GM12878 (cell line): ENCODE measurements around the gene RPL29. TPM values are rescaled to one million over a fixed set of nuclear protein-coding genes. Genes with fewer than 3 reads are reported as not detected.

Experiments
- ATAC-seq: fragments of 200-7000 bp; cut with Tn5 transposase; 3 replicates; pipeline ENCODE4 v1.9.1; 2020; ENCODE audit warnings: mild to moderate bottlenecking, moderate library complexity
- BruUV-seq: library from RNA; stranded (reverse); fragments of 400-500 nt; replicated peaks from 2 replicates; lab custom pipeline; 2021; lab: Mats Ljungman, UMichigan
- CTCF ChIA-PET: fragments of 300-600 bp; sonication (Branson Sonifier 250); formaldehyde crosslinking; extraction: SDS; loops from one replicate; lab custom pipeline; 2021; ENCODE audit warnings: inconsistent platforms; lab: Yijun Ruan, JAX
- POLR2A ChIA-PET: fragments of 350-600 bp; formaldehyde crosslinking; extraction: SDS; loops from one replicate; lab custom pipeline; 2021; ENCODE audit warnings: inconsistent platforms; lab: Charles Lee
- RAD21 ChIA-PET: fragments of 300-600 bp; sonication (Branson Sonifier 250); formaldehyde crosslinking; loops from one replicate; lab custom pipeline; 2023; ENCODE audit warnings: antibody characterized with exemption; ENCODE audit not compliant: unreplicated experiment; lab: Charles Lee
- SMC1A ChIA-PET: fragments of 300-600 bp; sonication (Branson Sonifier 250); formaldehyde crosslinking; loops from one replicate; lab custom pipeline; 2023; ENCODE audit not compliant: unreplicated experiment, uncharacterized antibody; lab: Charles Lee
- DNase-seq: peaks from one replicate; pipeline ENCODE4 v3.0.0-alpha.2; 2011; ENCODE audit warnings: low read depth, low spot score
- FAIRE-seq: peaks from 3 replicates; lab custom pipeline; 2011; peaks lifted over from hg19 to GRCh38; lab: Jason Lieb, UNC
- H2AFZ ChIP-seq: 2 replicates; pipeline ENCODE4 v1.6.0; 2011; ENCODE audit warnings: low read depth, low read length, control low read depth; ENCODE audit not compliant: control insufficient read depth
- H3K27ac ChIP-seq: 2 replicates; pipeline ENCODE4 v1.5.1; 2011; ENCODE audit warnings: control low read depth; ENCODE audit not compliant: control insufficient read depth, insufficient read depth
- H3K27me3 ChIP-seq, 2 experiments: replicated peaks in 1 of 2; 2 replicates each; pipeline versions ENCODE4 v1.6.0 to v1.6.1; 2011; ENCODE audit warnings: low read length in 1 of 2; ENCODE audit not compliant: control insufficient read depth in 2 of 2, insufficient read depth in 2 of 2
- H3K36me3 ChIP-seq, 2 experiments: 2 replicates each; pipeline ENCODE4 v1.5.1; 2011; ENCODE audit warnings: low read length in 1 of 2; ENCODE audit not compliant: control insufficient read depth in 2 of 2, insufficient read depth in 2 of 2
- H3K4me1 ChIP-seq: 2 replicates; pipeline ENCODE4 v1.6.1; 2011; ENCODE audit warnings: mild to moderate bottlenecking, low read length, moderate library complexity, mixed read lengths; ENCODE audit not compliant: control insufficient read depth, insufficient read depth
- H3K4me2 ChIP-seq: 2 replicates; pipeline ENCODE4 v1.6.0; 2011; ENCODE audit warnings: control low read depth; ENCODE audit not compliant: control insufficient read depth, insufficient read depth
- H3K4me3 ChIP-seq: fragments of 200-600 bp; sonication (generic); 2 replicates; pipeline ENCODE4 v1.5.1; 2016
- H3K79me2 ChIP-seq: 2 replicates; pipeline ENCODE4 v1.6.0; 2011; ENCODE audit warnings: low read length; ENCODE audit not compliant: control insufficient read depth, insufficient read depth
- H3K9ac ChIP-seq: 2 replicates; pipeline ENCODE4 v1.8.0; 2011; ENCODE audit warnings: low read length, control low read depth, mixed read lengths; ENCODE audit not compliant: control insufficient read depth, insufficient read depth
- H3K9me3 ChIP-seq: replicated peaks from 3 replicates; pipeline ENCODE4 v1.5.1; 2011; ENCODE audit warnings: mild to moderate bottlenecking, low read length; ENCODE audit not compliant: control insufficient read depth, insufficient read depth
- H4K20me1 ChIP-seq: 2 replicates; pipeline ENCODE4 v1.6.0; 2011; ENCODE audit not compliant: control insufficient read depth, insufficient read depth
- BRCA1 ChIP-seq: IDR thresholded peaks from 2 replicates; pipeline ENCODE4 v1.6.1; 2011; ENCODE audit warnings: low read depth, low read length, improper control_type of control experiment
- CEBPB ChIP-seq, 2 experiments: fragments of 150-350 bp in 1 of 2; IDR thresholded peaks; 2 replicates each; pipeline ENCODE4 v1.6.1; 2012 to 2014; ENCODE audit warnings: low read depth in 2 of 2, low read length in 2 of 2, borderline replicate concordance in 1 of 2, inconsistent platforms in 1 of 2
- CREB1 ChIP-seq: IDR thresholded peaks from 2 replicates; pipeline ENCODE4 v1.6.1; 2012; ENCODE audit warnings: low read depth, mild to moderate bottlenecking, inconsistent platforms
- CREM ChIP-seq: IDR thresholded peaks from 2 replicates; pipeline ENCODE4 v1.6.1; 2014; ENCODE audit warnings: antibody characterized with exemption, low read depth
- DPF2 ChIP-seq: fragments of 450-650 bp; IDR thresholded peaks from 2 replicates; pipeline ENCODE4 v1.6.1; 2017; ENCODE audit warnings: mild to moderate bottlenecking
- E2F4 ChIP-seq: IDR thresholded peaks from 2 replicates; pipeline ENCODE4 v1.6.1; 2012; ENCODE audit warnings: low read depth, low read length, improper control_type of control experiment
- HDAC2 ChIP-seq: fragments of 200-600 bp; sonication (generic); IDR thresholded peaks from 2 replicates; pipeline ENCODE4 v1.6.1; 2017
- IKZF1 ChIP-seq: fragments of 450-650 bp; conservative IDR thresholded peaks from 2 replicates; pipeline ENCODE4 v1.6.1; 2017; ENCODE audit warnings: antibody characterized with exemption, mild to moderate bottlenecking
- IRF4 ChIP-seq: IDR thresholded peaks from 2 replicates; pipeline ENCODE4 v1.6.1; 2011; ENCODE audit warnings: low read depth, low read length
- LARP7 ChIP-seq: fragments of 450-650 bp; IDR thresholded peaks from 2 replicates; pipeline ENCODE4 v1.6.1; 2017; ENCODE audit warnings: mild to moderate bottlenecking
- MTA3 ChIP-seq: IDR thresholded peaks from 2 replicates; pipeline ENCODE4 v1.6.1; 2012; ENCODE audit warnings: low read length, inconsistent platforms, borderline replicate concordance
- SMAD1 ChIP-seq: fragments of 450-650 bp; IDR thresholded peaks from 2 replicates; pipeline ENCODE4 v1.6.1; 2018; ENCODE audit warnings: mild to moderate bottlenecking, low read depth; ENCODE audit not compliant: partially characterized antibody
- WGBS: methylation state at CpG from one replicate; pipeline ENCODE4 v1.1.6; 2016; ENCODE audit warnings: low lambda C conversion rate; ENCODE audit not compliant: insufficient replicate concordance, insufficient coverage; ENCODE audit errors: missing lambda C conversion rate; 5-methylcytosine and 5-hydroxymethylcytosine counted together
- in situ Hi-C: fragments of 300-500 bp; cut with MboI; formaldehyde crosslinking; loops from 9 replicates; pipeline ENCODE4 v1.14.3; 2018; ENCODE audit warnings: mixed read lengths
- intact Hi-C: fragments of 100-400 bp; cut with micrococcal nuclease; formaldehyde crosslinking; loops from one replicate; pipeline ENCODE4 v1.14.2; 2022; ENCODE audit not compliant: unreplicated experiment
- polyA plus RNA-seq, 11 experiments: library from polyadenylated mRNA; depleted of rRNA in 4 of 11; unstranded in 6 of 11; stranded (reverse) in 5 of 11; fragments of >200 nt; fragmentation: Nextera tagmentation in 4 of 11; fragmentation: Illumina TruSeq in 1 of 11; extraction: Ambion mirVana in 4 of 11; extraction: Trizol in 1 of 11; gene quantifications; 1 replicate in 1 of 11; 2 replicates in 10 of 11; pipeline versions ENCODE4 v1.2.1 to v1.2.3, GENCODE V29; 2011 to 2016; ENCODE audit warnings: inconsistent platforms in 2 of 11, missing spikeins in 2 of 11, low read depth in 1 of 11
- total RNA-seq, 4 experiments: library from RNA; depleted of rRNA in 3 of 4; stranded (reverse); fragments of >200 nt in 3 of 4; fragmentation: Illumina TruSeq in 1 of 4; extraction: Trizol in 1 of 4; gene quantifications; 2 replicates each; pipeline versions ENCODE4 v1.2.1 to v1.2.3, GENCODE V29; 2013 to 2021

RPL29 gene
- total and polyA plus RNA-seq, 10 of the 15 experiments (the other 5 are each of a cell fraction or from before 2014, with no cell fraction given): 1,053 to 2,477 (median 1,657) TPM

- H2AFZ ChIP-seq: no peak overlapping the region
- H3K4me3 ChIP-seq: no peak overlapping the region
- in situ Hi-C loops: no loop called here
- no peak overlapping the region for H3K9ac ChIP-seq
- ATAC-seq (no peak), DNase-seq (no peak), FAIRE-seq (no peak)
- POLR2A ChIA-PET: no interaction called here
- CTCF ChIA-PET: interaction anchor here (1.6 kb wide), 1 partner anchor 8 kb away, joined by 7 read pairs; the partner anchor contains the start of gene PARP3
- intact Hi-C loops: no loop called here
- H3K27ac ChIP-seq: no peak overlapping the region
- no peak overlapping the region for H3K4me2 ChIP-seq
- WGBS: 95% methylated on average over 2 of the region's 2 CpGs
- SMC1A ChIA-PET: interaction anchor here (0.5 to 1.5 kb wide), 2 partner anchors 13 to 56 kb away, joined by 3 read pairs; no protein-coding TSS in a partner anchor
- H3K79me2 ChIP-seq: no peaks in the 10 kb centered on the region
- H3K27me3 ChIP-seq: peaks cover 0 to 8% of the 10 kb centered on the region in 2 experiments; a peak in 3 of 4 replicates
- H4K20me1 ChIP-seq: no peaks in the 10 kb centered on the region
- H3K9me3 ChIP-seq: no peaks in the 10 kb centered on the region
- TF ChIP-seq CREB1: no peak
- TF ChIP-seq CREM: no peak
- TF ChIP-seq MTA3: no peak
- no peak for TF ChIP-seq BRCA1
- no peak for TF ChIP-seq E2F4
- no peak for TF ChIP-seq HDAC2
- TF ChIP-seq LARP7: no peak
- TF ChIP-seq SMAD1: no peak
- no peak for TF ChIP-seq IRF4
- TF ChIP-seq IKZF1: no peak
- no peak for TF ChIP-seq DPF2
- no peak for TF ChIP-seq CEBPB (IDR thresholded peaks at IDR 0.05; ENCODE audit: borderline replicate concordance in 1 of 2, low read depth in 2 of 2, low read length in 2 of 2)
- H3K36me3 ChIP-seq: peaks cover 0 to 1% of the 10 kb centered on the region in 2 experiments; a peak in 1 of 4 replicates
- RAD21 ChIA-PET: interaction anchor here (1.1 kb wide), 1 partner anchor 8 kb away, joined by 4 read pairs; no protein-coding TSS in a partner anchor
- no TSS peak for BruUV-seq
- no peaks in the 10 kb centered on the region for H3K4me1 ChIP-seq
Observed at GRCh38 chr3:51950899-51951298, 44.8 kb downstream of the RPL29 start.
